ENCODE data around the gene CHDH.
A peak's percentile ranks its signal among the peaks of the same experiment; 100 is the strongest.

Gene CHDH

GRCh38 chr3:53808496-53808895 lies 37.7 kb downstream of the CHDH start:
- no peak for DNase-seq (ENCODE audit: low spot score)

DNA sequence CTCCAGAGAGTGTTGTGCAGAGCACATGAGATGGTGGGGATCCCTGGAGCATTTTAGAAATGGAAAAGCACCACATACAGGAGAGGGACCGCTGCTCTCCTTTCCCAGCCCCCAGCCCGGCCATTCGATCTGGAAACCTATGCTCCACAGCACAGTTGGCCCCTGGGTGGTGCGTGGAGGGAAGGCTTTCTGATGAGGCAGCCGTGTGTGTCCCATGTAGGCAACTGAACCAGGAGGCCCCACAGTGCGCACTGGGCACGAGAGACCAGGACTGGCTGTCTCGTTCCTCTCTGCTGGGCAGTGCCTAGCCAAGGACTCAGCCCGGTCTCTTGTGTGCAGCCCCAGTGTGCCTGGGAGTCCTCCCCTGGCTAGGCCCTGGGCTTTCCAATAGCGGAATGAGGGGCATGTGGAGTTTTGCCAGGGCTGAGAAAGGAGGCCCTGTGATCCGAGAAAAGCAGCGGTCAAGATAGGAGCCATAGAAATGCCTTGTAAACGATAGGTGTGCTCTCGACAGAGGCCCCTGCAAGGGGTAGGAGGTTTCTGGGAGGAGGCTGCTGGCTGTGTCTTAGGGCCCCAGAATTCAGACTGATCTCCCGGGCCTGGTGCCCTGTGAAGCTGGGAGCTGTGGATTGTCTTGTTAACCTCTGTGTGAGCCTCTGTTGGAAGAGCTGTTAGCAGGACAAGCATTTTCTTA lies 39.0 kb downstream of the CHDH start:
- DNase-seq (ENCODE audit: low spot score): no peak

- DNase-seq (ENCODE audit: low spot score): no peak
Observed at GRCh38 chr3:53806182-53807116, 39.8 kb downstream of the CHDH start.

- no peak for DNase-seq (ENCODE audit: low spot score)
Observed at GRCh38 chr3:53805463-53806159, 40.6 kb downstream of the CHDH start.

GRCh38 chr3:53804697-53805462 lies 41.3 kb downstream of the CHDH start:
- DNase-seq (ENCODE audit: low spot score): peak; percentile 40

- DNase-seq (ENCODE audit: low spot score): no peak
Observed at GRCh38 chr3:53803816-53804695, 42.2 kb downstream of the CHDH start.

DNA sequence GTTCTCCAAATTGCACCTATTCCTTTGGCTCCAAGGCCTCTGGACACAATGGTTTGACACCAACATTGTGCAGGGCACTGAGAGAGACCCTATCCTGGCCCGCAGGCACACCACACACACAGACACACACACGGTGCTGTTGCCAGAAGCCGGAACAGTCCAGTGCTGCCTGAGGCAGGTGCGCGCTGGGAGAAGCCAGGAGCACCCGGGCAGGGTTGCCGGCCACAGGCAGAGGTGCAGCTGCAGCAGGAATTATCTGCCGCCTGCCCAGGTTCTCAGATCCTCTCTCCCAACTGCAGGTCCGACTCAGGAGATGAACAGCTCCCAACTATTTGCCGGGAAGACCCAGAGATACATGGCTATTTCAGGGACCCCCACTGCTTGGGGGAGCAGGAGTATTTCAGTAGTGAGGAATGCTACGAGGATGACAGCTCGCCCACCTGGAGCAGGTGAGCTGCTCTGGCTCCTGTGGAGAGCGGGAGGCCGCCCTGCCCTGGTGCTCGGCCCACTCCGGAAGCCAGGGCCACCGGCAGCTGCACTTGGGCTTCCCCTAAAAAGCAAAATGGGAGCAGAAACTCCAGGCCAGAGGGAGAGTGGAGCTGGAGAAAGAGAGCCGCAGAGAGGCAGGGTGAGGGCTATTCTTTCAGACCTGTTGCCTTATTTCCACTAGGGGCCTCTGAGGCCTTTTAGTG lies 42.9 kb downstream of the CHDH start:
- DNase-seq (ENCODE audit: low spot score): no peak

DNA sequence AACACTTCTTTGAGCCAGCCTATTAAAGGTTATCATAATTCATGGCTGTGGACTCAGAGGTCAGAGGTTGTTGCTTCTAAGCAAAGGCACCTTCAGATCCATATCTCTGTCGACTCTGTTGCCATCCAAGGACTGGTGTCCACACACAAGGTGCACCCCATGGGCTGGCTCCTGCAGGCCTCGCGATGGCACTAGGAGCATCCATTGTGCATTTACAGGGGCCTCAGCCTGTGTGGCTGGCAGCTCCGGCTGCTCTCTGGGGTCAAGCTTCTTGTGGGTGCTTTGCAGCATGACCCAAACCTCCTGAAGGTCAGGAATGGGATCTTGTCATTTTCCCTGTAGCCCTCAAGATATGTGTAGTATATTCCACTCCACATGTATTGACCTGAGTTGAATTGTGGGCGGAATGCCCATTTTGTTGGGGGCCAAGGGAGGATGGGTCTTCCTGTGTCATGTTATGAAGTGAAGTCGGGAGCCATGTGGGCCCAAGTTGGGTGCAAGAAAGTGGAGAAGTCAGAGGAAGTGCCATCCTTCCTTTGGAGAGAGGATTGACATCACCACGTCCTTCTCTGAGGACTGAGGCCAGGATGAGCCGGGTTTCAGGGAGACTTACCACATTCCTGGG lies 43.9 kb downstream of the CHDH start:
- no peak for DNase-seq (ENCODE audit: low spot score)

- DNase-seq (ENCODE audit: low spot score): no peak
Observed at GRCh38 chr3:53801319-53801718, 44.9 kb downstream of the CHDH start.

DNA sequence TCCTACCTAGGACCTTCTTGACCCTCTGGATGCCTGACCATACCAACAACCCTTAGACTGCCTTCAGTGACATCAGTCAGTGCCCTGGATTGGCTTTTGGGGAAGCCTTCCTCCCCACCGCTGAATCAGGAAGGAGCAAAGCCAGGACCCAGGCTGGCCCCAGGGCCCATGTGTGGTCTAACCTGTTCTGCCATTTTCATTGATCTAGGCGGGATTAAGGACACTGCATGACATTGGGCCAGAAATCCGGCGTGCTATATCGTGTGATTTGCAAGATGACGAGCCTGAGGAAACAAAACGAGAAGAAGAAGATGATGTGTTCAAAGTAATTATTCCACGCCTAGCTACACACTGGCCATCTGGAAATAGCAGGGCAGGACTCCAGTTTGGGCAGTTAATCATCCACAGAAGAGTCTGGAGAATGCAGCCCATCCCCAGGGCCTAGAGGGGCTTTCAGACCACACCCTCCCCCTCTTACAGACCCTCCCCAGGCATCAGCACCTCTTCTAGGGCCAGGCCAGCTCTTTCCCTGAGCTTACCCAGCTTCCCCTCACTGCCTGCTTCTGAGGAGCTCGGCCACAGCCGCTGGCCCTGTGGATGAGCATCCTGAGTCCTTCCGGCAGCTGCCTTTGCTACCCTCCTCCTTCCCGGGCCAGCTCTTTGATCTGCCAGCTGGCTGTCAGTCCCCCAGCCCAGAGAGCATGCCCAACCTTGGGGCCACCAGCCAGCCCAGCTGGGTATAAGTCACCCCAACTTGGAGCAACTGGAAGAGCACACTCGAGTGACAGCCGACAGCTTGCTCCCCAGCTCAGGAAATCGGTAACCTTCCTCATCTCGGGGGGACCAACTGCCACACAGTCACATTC lies 45.9 kb downstream of the CHDH start:
- DNase-seq (ENCODE audit: low spot score): no peak

GRCh38 chr3:53799338-53799865 lies 46.8 kb downstream of the CHDH start:
- DNase-seq (ENCODE audit: low spot score): no peak

GRCh38 chr3:53798144-53798543 lies 48.1 kb downstream of the CHDH start:
- no peak for DNase-seq (ENCODE audit: low spot score)

DNA sequence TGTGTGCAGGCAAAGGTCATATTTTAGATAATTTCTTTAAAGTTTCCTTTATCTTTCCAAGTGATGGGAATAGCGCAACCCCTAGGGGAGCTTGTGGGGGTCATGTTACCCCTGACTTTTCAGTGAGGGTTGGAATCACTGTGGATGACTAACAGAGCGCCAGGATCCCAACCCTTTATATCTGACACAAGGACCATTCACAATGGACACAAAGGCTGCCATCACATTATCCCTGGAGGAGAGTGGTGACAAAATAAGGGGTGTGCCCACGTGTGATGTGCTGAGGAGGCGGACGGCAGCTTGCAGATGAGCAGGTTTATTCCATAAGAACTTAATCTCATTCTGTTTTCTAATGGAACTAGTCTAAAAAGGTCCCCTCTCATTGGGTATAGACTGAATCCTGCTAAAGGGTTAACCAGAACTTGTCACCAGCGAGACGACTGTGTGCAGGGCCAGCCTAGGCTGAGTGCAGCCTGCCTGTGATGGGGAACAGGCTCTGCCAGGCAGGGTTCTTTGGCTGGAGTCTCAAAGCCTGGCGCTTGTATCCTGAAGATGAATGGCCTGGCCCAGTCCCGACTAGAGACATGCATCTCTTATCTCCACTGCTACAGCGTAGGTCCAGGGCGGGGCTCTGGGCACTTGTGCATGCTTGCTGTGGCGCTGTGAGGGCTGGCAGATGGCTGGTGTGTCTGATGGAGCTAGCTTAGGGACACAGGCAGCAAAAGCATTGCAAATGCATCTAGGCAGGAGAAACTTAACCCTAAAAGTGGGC lies 50.2 kb downstream of the CHDH start:
- no peak for DNase-seq (ENCODE audit: low spot score)

- no peak for DNase-seq (ENCODE audit: low spot score)
Observed at GRCh38 chr3:53795176-53795575, 51.0 kb downstream of the CHDH start.

GRCh38 chr3:53794597-53794996 lies 51.6 kb downstream of the CHDH start:
- DNase-seq (ENCODE audit: low spot score): no peak

GRCh38 chr3:53792866-53793265 lies 53.4 kb downstream of the CHDH start:
- DNase-seq (ENCODE audit: low spot score): no peak

DNA sequence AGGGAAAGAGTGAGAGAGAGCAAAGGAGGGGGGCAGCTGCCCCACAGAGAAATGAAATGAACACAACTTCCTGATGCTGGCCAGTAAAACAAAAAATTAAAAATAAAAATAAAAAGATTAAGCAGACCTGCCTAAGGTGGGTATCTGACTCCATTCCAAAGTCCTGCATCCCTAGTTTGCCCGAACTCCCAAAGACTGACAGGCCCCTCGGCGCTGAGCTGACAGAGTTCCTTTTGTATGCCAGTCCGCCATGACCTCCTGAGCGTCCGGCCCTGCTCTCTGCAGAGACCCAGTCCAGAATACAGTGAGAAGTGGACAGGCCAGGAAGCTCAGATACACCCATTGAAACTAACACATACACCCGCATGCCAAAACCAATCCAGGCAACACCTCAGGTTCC lies 54.9 kb downstream of the CHDH start:
- no peak for DNase-seq (ENCODE audit: low spot score)

- DNase-seq (ENCODE audit: low spot score): no peak
Observed at GRCh38 chr3:53790470-53790869, 55.7 kb downstream of the CHDH start.
